ENCODE measurements around the gene UBASH3A.

Gene UBASH3A

DNA sequence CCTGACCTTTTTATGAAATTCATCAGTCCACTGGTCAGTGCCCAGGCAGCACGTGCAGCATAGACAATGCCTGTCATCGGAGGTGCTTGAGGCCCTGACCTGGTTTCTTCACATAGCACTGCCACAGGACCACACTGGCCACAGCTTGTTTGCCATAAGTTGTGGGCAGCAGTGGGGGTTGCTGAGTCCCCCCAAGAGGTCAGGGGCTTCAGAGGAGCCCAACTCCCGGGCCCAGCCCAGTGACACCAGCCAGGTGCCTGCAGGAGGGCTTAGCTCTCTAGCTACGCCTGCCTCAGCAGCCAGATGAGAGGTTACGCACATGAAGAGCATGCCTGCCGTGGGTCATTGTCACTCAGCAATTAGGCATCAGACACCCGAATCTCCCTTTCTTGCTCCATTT lies 41.6 kb downstream of the UBASH3A start:
- no peak for TF ChIP-seq JUND (IDR thresholded peaks at IDR 0.05; ENCODE audit: low read depth)
- in situ Hi-C loops (cut with HindIII; ENCODE audit: low pct_unique_long_range_greater_than_20kb, low sequenced_read_pairs), result no loop called here
- no peak for DNase-seq (ENCODE audit: low read depth in 1 of 2, low spot score in 1 of 2)

DNA sequence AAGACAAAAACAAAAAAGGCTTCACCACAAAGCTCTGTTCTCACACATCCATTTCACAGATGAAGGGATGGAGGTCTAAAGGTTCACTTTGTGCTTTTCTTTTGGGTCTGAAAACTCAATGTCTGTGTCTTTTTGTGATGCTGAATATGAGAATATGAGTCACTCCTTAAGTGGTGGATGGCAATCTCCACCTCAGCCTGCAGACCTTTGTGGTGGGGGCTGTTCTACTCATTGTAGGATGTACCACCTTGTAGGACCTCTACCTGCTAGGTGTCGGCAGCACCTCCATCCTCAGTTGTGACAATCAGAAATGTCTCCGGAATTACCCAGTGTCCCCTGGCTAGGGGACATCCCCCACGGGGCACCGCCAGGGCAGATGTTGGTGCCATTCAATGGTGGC lies 42.8 kb downstream of the UBASH3A start:
- in situ Hi-C loops (cut with HindIII; ENCODE audit: low pct_unique_long_range_greater_than_20kb, low sequenced_read_pairs), result no loop called here
- TF ChIP-seq JUND (IDR thresholded peaks at IDR 0.05; ENCODE audit: low read depth), result no peak
- no peak for DNase-seq (ENCODE audit: low read depth in 1 of 2, low spot score in 1 of 2)

DNA sequence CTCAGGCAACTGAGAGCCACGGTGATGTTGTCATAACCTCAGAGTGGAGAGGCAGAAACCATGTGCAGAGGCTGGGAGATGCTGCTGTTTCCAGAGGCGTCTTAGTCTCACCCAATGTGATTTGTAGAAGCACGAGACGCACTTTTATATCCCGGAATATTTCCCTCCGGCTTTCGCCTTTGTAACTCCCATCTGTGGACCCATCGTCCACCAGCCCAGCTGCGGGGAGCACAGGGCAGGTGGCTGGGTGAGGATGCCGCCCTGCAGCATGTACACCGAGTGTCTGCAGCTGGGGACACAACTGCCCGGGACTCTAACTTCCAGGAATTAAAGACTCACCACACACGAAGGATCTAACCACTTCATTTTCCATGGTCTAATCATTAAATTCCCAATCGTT lies 43.5 kb downstream of the UBASH3A start:
- DNase-seq (ENCODE audit: low read depth in 1 of 2, low spot score in 1 of 2), result no peak
- TF ChIP-seq JUND (IDR thresholded peaks at IDR 0.05; ENCODE audit: low read depth), result no peak
- in situ Hi-C loops (cut with HindIII; ENCODE audit: low pct_unique_long_range_greater_than_20kb, low sequenced_read_pairs), result no loop called here

DNA sequence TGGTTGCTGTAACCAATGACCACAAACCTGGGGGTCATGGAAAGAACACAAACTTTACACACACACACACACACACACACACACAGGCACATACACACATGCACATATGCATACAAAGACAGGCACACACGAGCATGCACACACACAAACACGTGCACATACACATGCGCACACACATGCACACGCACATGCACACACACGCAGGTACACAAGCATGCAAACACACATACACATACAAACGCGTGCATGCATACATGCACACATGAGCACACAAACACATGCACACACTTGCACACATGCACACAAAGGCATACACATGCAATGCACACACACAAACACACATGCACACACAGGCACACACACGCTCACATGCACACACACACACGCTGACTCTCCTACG lies 44.0 kb downstream of the UBASH3A start:
- in situ Hi-C loops (cut with HindIII; ENCODE audit: low pct_unique_long_range_greater_than_20kb, low sequenced_read_pairs), result no loop called here
- no peak for DNase-seq (ENCODE audit: low read depth in 1 of 2, low spot score in 1 of 2)
- TF ChIP-seq JUND (IDR thresholded peaks at IDR 0.05; ENCODE audit: low read depth), result no peak

GRCh38 chr21:42448686-42449085 lies 45.0 kb downstream of the UBASH3A start:
- in situ Hi-C loops (cut with HindIII; ENCODE audit: low pct_unique_long_range_greater_than_20kb, low sequenced_read_pairs), result no loop called here
- TF ChIP-seq JUND (IDR thresholded peaks at IDR 0.05; ENCODE audit: low read depth), result no peak
- DNase-seq (ENCODE audit: low read depth in 1 of 2, low spot score in 1 of 2), result no peak

DNA sequence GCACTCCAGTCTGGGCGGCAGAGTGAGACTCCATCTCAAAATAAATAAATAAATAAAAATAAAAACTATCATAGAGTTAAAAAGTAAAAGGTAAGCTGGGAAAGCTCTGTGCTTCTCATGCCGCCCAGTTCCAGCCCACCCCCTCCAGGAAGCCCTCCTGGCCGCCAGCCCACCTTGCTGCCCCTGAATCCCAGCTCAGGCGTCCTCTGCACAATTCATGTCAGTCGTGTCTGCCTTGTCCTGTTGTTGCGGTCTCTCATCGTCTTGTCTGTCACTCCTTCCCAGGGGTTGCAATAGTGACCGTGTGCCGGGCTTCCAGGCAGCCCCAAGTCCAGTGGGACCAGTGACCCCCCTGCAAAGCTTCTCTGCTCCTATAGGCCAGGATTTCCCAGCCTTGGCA lies 48.2 kb downstream of the UBASH3A start:
- no peak for TF ChIP-seq JUND (IDR thresholded peaks at IDR 0.05; ENCODE audit: low read depth)
- in situ Hi-C loops (cut with HindIII; ENCODE audit: low pct_unique_long_range_greater_than_20kb, low sequenced_read_pairs), result no loop called here

GRCh38 chr21:42452401-42453223 lies 48.9 kb downstream of the UBASH3A start:
- no peak for DNase-seq (ENCODE audit: low read depth in 1 of 2, low spot score in 1 of 2)
- TF ChIP-seq JUND (IDR thresholded peaks at IDR 0.05; ENCODE audit: low read depth), result no peak
- in situ Hi-C loops (cut with HindIII; ENCODE audit: low pct_unique_long_range_greater_than_20kb, low sequenced_read_pairs), result no loop called here

More for the DNA sequence above, 48.2 kb downstream of the UBASH3A start:
- DNase-seq (ENCODE audit: low read depth in 1 of 2, low spot score in 1 of 2), result no peak

DNA sequence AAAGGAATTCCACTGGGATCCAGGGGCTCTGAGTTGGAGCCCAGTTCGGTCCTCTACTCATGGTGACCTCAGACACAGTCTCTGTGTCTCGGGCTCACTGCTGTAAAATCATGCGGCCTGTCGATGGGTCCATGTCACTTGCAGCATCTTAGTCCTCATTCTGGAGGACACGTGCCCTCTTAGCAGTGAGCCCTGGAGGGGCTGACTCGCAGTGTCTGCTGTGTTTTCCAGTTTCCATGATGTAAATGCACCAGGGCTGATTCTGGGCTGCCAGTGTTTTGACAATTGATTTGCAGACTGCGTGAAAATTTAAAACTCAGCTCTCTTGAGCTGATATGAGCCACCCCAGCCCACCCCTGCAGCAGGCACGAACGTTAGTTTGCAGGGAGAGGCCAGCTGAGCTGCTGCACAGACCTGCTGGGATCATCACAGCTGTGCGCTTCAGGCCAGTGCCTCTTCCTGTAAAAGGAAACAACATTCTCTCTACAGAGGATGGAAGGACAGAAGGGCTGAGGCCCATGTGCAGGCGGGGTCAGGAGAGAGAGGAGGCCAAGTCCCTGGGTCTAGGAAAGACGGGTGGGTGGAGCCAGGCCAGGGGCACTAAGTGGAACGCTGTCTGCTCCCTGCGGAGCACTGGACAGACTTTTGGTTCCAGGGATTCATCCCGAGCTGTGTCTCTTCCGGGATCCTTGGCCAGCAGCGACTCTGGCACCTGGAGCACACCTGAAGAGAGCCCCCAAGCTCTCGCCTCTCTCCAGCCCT lies 49.7 kb downstream of the UBASH3A start:
- in situ Hi-C loops (cut with HindIII; ENCODE audit: low pct_unique_long_range_greater_than_20kb, low sequenced_read_pairs), result no loop called here
- no peak for TF ChIP-seq JUND (IDR thresholded peaks at IDR 0.05; ENCODE audit: low read depth)
- DNase-seq (ENCODE audit: low read depth in 1 of 2, low spot score in 1 of 2), result no peak

DNA sequence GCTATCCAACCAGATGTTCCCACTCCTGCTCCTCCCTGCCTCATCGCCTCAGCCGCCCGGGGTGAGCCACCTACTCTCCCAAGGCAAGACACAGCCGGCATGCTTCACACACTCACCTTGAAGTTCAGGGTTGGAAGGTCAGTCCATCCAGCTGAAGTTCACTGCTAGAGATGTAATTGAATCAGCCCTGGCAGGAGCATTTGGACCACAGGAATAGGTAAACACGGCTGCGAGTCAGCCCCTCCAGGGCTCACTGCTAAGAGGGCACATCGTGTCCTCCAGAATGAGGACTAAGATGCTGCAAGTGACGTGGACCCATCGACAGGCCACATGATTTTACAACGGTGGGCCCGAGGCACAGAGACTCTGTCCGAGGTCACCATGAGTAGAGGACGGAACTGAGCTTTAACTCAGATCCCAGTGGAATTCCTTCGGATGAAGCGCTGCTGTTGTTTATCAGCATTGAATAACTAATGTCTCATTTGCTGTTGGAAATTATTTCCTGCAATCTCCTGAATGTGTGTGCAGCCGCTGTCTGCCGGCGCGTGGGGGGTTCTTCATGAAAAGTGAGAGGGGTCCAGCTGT lies 50.4 kb downstream of the UBASH3A start:
- no peak for DNase-seq (ENCODE audit: low read depth in 1 of 2, low spot score in 1 of 2)
- in situ Hi-C loops (cut with HindIII; ENCODE audit: low pct_unique_long_range_greater_than_20kb, low sequenced_read_pairs), result no loop called here
- no peak for TF ChIP-seq JUND (IDR thresholded peaks at IDR 0.05; ENCODE audit: low read depth)

DNA sequence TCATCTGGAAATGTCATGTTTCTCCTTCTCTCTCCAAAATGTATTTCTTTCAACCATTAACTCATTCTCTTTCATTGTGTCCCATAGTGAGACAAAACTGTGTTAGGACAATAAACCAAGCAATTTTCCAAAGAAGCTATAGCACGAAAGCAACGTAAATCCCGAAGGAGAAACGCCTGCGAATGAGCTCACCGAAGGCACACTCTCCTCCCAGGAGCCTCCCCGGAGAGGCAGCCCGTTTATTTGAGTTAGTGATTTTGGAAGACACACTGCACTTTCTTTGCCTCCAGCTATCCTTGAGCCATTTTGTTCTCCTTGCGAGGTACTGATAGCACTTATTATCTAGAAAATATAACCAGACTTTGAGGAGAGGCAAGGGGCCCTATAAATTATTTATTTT lies 51.1 kb downstream of the UBASH3A start:
- TF ChIP-seq JUND (IDR thresholded peaks at IDR 0.05; ENCODE audit: low read depth), result no peak
- no peak for DNase-seq (ENCODE audit: low read depth in 1 of 2, low spot score in 1 of 2)
- in situ Hi-C loops (cut with HindIII; ENCODE audit: low pct_unique_long_range_greater_than_20kb, low sequenced_read_pairs), result no loop called here

DNA sequence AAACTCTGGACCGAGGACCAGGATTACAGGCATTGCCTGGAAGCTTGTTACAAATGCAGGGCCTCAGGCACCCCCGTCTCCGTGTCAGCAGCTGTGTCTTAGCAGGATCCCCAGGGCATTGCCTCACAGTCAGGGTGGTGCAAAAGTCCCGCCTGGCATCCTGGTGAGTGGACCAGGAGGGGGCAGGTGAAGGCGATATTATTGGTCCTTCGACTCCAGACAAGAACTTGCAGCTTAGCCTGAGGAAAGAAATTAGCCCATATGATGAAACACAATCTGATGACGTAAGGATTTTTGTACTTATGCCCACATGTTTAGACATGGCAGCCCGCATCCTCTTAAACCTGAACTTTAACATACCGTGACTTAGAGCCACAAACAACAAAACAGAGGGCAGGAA lies 51.5 kb downstream of the UBASH3A start:
- in situ Hi-C loops (cut with HindIII; ENCODE audit: low pct_unique_long_range_greater_than_20kb, low sequenced_read_pairs), result no loop called here
- no peak for TF ChIP-seq JUND (IDR thresholded peaks at IDR 0.05; ENCODE audit: low read depth)
- DNase-seq (ENCODE audit: low read depth in 1 of 2, low spot score in 1 of 2), result no peak

DNA sequence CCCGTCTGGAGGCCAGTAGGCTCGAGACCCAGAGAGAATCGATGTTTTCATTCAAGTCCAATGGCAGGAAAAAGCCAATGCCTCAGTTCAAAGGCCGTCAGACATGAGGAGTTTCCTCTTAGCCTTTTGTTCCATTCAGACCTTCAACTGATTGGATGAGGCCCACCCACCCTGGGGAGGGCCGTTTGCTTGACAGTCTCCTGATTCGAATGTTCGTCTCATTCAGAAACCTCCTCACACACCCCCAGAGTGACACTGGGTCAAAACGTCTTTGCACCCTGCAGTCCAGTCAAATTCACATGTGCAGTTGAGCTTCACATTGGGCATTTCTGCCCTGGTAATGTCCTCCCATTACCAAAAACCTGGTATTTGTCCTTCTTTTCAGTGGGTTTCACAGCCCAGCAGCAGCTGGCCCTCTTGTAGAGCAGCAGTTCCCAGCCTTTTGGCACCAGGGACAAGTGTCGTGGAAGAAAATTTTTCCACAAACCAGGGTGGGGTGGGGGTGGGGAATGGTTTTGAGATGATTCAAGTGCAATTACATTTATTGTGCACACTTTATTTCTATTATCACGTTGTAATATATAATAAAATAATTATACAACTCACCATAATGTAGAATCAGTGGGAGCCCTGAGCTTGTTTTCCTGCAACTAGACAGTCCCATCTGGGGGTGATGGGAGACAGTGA lies 52.2 kb downstream of the UBASH3A start:
- DNase-seq (ENCODE audit: low read depth in 1 of 2, low spot score in 1 of 2), result no peak
- in situ Hi-C loops (cut with HindIII; ENCODE audit: low pct_unique_long_range_greater_than_20kb, low sequenced_read_pairs), result no loop called here
- TF ChIP-seq JUND (IDR thresholded peaks at IDR 0.05; ENCODE audit: low read depth), result no peak
